HFFc6 (cell line): ENCODE results near the gene RGP1. TPM values are rescaled to one million over a fixed set of nuclear protein-coding genes. Genes with fewer than 3 reads are reported as not detected.

Experiments
- DNase-seq: peaks from one replicate; pipeline ENCODE4 v3.0.0-alpha.2; 2018
- H3K27ac Mint-ChIP-seq: 2 replicates; pipeline ENCODE4 v1.8.0; 2020; ENCODE audit warnings: mild to moderate bottlenecking, mixed read lengths
- H3K27me3 Mint-ChIP-seq: 2 replicates; pipeline ENCODE4 v1.8.0; 2021; ENCODE audit warnings: mild to moderate bottlenecking, moderate library complexity, mixed read lengths; ENCODE audit not compliant: insufficient read depth
- H3K36me3 Mint-ChIP-seq: 2 replicates; pipeline ENCODE4 v1.8.0; 2021; ENCODE audit warnings: low read depth, mixed read lengths
- H3K4me1 Mint-ChIP-seq: 2 replicates; pipeline ENCODE4 v1.8.0; 2020; ENCODE audit warnings: low read depth, mixed read lengths
- H3K4me3 Mint-ChIP-seq: 2 replicates; pipeline ENCODE4 v1.8.0; 2020; ENCODE audit warnings: mild to moderate bottlenecking, moderate library complexity, mixed read lengths
- H3K9me3 Mint-ChIP-seq: 2 replicates; pipeline ENCODE4 v1.8.0; 2020; ENCODE audit warnings: mild to moderate bottlenecking, mixed read lengths
- total RNA-seq, 6 experiments: library from RNA; stranded (reverse); fragmentation: NEBNext Ultra II Directional; extraction: Animal tissue kit (Norgen Biotek cat#: 25700); gene quantifications; 2 replicates in 1 of 6; 3 replicates in 5 of 6; pipeline ENCODE4 v1.2.3, GENCODE V29; 2021
- TF ChIP-seq, protein P1 (sequence below): fragments of 200-600 bp; sonication (generic); IDR thresholded peaks from 2 replicates; pipeline ENCODE4 v1.5.0; 2021; ENCODE audit warnings: antibody characterized with exemption, mild to moderate bottlenecking

The RGP1 gene
- total RNA-seq, 6 experiments from 2014 or later = 27.6 to 35.1 (median 30.9) TPM

- no peaks in the 10 kb centered on the region for H3K36me3 Mint-ChIP-seq
- TF ChIP-seq, protein P1, sequence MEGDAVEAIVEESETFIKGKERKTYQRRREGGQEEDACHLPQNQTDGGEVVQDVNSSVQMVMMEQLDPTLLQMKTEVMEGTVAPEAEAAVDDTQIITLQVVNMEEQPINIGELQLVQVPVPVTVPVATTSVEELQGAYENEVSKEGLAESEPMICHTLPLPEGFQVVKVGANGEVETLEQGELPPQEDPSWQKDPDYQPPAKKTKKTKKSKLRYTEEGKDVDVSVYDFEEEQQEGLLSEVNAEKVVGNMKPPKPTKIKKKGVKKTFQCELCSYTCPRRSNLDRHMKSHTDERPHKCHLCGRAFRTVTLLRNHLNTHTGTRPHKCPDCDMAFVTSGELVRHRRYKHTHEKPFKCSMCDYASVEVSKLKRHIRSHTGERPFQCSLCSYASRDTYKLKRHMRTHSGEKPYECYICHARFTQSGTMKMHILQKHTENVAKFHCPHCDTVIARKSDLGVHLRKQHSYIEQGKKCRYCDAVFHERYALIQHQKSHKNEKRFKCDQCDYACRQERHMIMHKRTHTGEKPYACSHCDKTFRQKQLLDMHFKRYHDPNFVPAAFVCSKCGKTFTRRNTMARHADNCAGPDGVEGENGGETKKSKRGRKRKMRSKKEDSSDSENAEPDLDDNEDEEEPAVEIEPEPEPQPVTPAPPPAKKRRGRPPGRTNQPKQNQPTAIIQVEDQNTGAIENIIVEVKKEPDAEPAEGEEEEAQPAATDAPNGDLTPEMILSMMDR = no peak
- peaks cover 10% of the 10 kb centered on the region; the same call in 1 of the 2 replicates for H3K4me1 Mint-ChIP-seq
- no peak for DNase-seq
- H3K4me3 Mint-ChIP-seq = no peak overlapping the region
- H3K9me3 Mint-ChIP-seq = no peaks in the 10 kb centered on the region
- H3K27me3 Mint-ChIP-seq = peaks cover 17% of the 10 kb centered on the region
- no peak overlapping the region for H3K27ac Mint-ChIP-seq
Measured at GRCh38 chr9:35774907-35775635, 26.0 kb downstream of the RGP1 start.

DNA sequence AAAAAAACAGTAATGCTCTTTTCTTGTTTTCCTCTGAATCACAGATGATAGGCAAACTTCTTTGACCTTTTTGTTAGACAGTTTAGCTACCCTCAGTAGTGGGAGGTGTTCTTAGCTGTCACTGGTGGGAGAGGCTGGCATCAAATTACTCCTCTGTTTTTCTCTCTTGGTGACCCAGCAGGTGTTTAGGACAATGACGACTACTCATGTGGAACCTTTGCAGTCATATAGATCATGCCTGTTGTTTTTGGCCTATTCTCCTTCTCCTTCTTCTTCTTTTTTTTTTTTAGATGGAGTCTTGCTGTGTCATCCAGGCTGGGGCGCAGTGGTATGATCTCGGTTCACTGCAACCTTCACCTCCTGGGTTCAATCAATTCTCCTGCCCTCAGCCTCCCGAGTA is 26.9 kb downstream of the RGP1 start:
- peaks cover 10% of the 10 kb centered on the region; the same call in 1 of the 2 replicates for H3K4me1 Mint-ChIP-seq
- H3K9me3 Mint-ChIP-seq = no peaks in the 10 kb centered on the region
- peaks cover 23% of the 10 kb centered on the region for H3K27me3 Mint-ChIP-seq
- H3K36me3 Mint-ChIP-seq = no peaks in the 10 kb centered on the region
- TF ChIP-seq, protein P1 = no peak
- H3K27ac Mint-ChIP-seq = no peak overlapping the region
- DNase-seq = no peak
- H3K4me3 Mint-ChIP-seq = no peak overlapping the region

DNA sequence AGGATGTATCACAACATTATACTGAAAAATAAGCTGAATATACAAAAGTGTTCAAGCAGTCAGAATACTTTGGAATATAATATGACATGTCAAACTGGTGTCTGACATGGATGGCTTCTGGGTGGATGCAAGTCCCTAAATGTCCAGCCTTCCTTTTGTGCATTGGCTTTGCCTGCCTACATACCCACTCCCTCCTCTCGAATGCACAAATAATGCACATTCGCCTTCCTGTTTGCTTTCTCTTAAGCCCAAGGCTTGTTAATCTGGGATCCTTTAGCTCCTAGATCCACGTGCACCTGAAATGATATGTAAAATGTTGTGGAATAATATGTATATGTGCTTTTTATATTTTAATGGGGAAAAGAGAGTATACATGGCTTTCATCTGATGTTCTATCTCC is 29.4 kb downstream of the RGP1 start:
- Mint-ChIP-seq H3K36me3 (no peaks in the 10 kb centered on the region), H3K9me3 (no peaks in the 10 kb centered on the region), H3K27me3 (peaks cover 23% of the 10 kb centered on the region), H3K4me3 (no peak overlapping the region), H3K27ac (no peak overlapping the region), H3K4me1 (peaks cover 10% of the 10 kb centered on the region; the same call in 1 of the 2 replicates)
- TF ChIP-seq, protein P1 = no peak
- DNase-seq = no peak

- Mint-ChIP-seq H3K4me3 (no peak overlapping the region), H3K27ac (no peak overlapping the region), H3K4me1 (no peaks in the 10 kb centered on the region), H3K9me3 (no peaks in the 10 kb centered on the region), H3K27me3 (peaks cover 25% of the 10 kb centered on the region), H3K36me3 (no peaks in the 10 kb centered on the region)
- TF ChIP-seq, protein P1 = no peak
- no peak for DNase-seq
Measured at GRCh38 chr9:35781066-35781465, 32.0 kb downstream of the RGP1 start.

DNA sequence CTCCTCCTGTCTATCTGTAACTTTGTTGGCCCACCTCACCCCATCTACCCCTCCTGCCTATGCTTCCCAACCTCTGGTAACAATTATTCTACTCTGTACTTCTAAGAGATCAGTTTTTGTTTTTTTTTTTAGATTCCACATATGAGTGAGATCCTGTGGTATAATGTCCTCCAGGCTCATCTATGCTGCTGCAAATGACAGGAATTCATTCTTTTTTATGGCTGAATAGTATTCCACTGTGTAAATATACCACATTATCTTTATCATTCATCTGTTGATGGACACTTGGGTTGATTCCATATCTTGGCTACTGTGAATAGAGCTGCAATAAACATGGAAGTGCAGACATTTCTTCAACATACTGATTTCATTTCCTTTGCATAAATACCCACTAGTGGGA is 34.3 kb downstream of the RGP1 start:
- Mint-ChIP-seq H3K36me3 (no peaks in the 10 kb centered on the region), H3K27ac (no peak overlapping the region), H3K9me3 (no peaks in the 10 kb centered on the region), H3K4me3 (no peak overlapping the region), H3K4me1 (peaks cover 8% of the 10 kb centered on the region; the same call in 1 of the 2 replicates), H3K27me3 (peaks cover 30% of the 10 kb centered on the region)
- no peak for DNase-seq
- TF ChIP-seq, protein P1 = no peak
